Measurements from ENCODE around the gene BCAS3.

Gene BCAS3

GRCh38 chr17:61395409-61395982 lies 717.8 kb downstream of the BCAS3 start:
- no peak for TF ChIP-seq CTCF (conservative IDR thresholded peaks at IDR 0.05; ENCODE audit: low read depth, low read length)
- H3K4me3 ChIP-seq (ENCODE audit: low read length): no peak overlapping the region
- DNase-seq (ENCODE audit: low read depth): no peak

GRCh38 chr17:61395983-61396585 lies 718.4 kb downstream of the BCAS3 start:
- no peak for TF ChIP-seq CTCF (conservative IDR thresholded peaks at IDR 0.05; ENCODE audit: low read depth, low read length)
- no peak overlapping the region for H3K4me3 ChIP-seq (ENCODE audit: low read length)
- DNase-seq (ENCODE audit: low read depth): no peak

- DNase-seq (ENCODE audit: low read depth): no peak
- TF ChIP-seq CTCF (conservative IDR thresholded peaks at IDR 0.05; ENCODE audit: low read depth, low read length): no peak
- H3K4me3 ChIP-seq (ENCODE audit: low read length): no peak overlapping the region
Measured at GRCh38 chr17:61396586-61397085, 719.0 kb downstream of the BCAS3 start.

GRCh38 chr17:61397086-61397842 lies 719.6 kb downstream of the BCAS3 start:
- no peak for TF ChIP-seq CTCF (conservative IDR thresholded peaks at IDR 0.05; ENCODE audit: low read depth, low read length)
- H3K4me3 ChIP-seq (ENCODE audit: low read length): peak overlapping the region; percentile 12
- DNase-seq (ENCODE audit: low read depth): no peak

- TF ChIP-seq CTCF (conservative IDR thresholded peaks at IDR 0.05; ENCODE audit: low read depth, low read length): no peak
- peak overlapping the region; percentile 29 for H3K4me3 ChIP-seq (ENCODE audit: low read length)
- DNase-seq (ENCODE audit: low read depth): no peak
Measured at GRCh38 chr17:61398721-61399130, 721.1 kb downstream of the BCAS3 start.

- TF ChIP-seq CTCF (conservative IDR thresholded peaks at IDR 0.05; ENCODE audit: low read depth, low read length): no peak
- DNase-seq (ENCODE audit: low read depth): no peak
- peak within 1 kb of the TSS; percentile 39 for H3K4me3 ChIP-seq (ENCODE audit: low read length)
Measured at GRCh38 chr17:61399131-61400065, 721.7 kb downstream of the BCAS3 start, which contains the start of gene TBX2. TBX2 (plus strand) TSS chr17:61399843; CDS start chr17:61400177, 334 bp downstream.
